MG63 (cell line): ENCODE results near the gene CDK11B. TPM values are rescaled to one million over a fixed set of nuclear protein-coding genes. Genes with fewer than 3 reads are reported as not detected.
"Not testable (repeated sequence)": the region's sequence is repeated elsewhere in the genome, so short reads cannot be mapped to it uniquely, and the experiment has no call there.

Experiments
- DNase-seq: peaks from one replicate; pipeline ENCODE4 v3.0.0-alpha.2; 2020
- H3K27me3 ChIP-seq: fragments of 250-450 bp; sonication (Bioruptor Pico); 2 replicates; pipeline ENCODE4 v1.5.1; 2020; ENCODE audit warnings: mild to moderate bottlenecking, moderate library complexity
- H3K36me3 ChIP-seq: fragments of 250-450 bp; sonication (Bioruptor Pico); 2 replicates; pipeline ENCODE4 v1.5.1; 2020; ENCODE audit warnings: mild to moderate bottlenecking, moderate library complexity
- H3K4me3 ChIP-seq: fragments of 250-450 bp; sonication (Bioruptor Pico); 2 replicates; pipeline ENCODE4 v1.5.1; 2020; ENCODE audit warnings: mild to moderate bottlenecking, moderate library complexity
- H3K9me3 ChIP-seq: fragments of 250-450 bp; sonication (Bioruptor Pico); 2 replicates; pipeline ENCODE4 v1.5.1; 2020; ENCODE audit warnings: mild to moderate bottlenecking, moderate library complexity
- total RNA-seq: library from RNA; depleted of rRNA; stranded (reverse); fragments of >200 nt; shearing (Covaris generic); gene quantifications from 2 replicates; pipeline ENCODE4 v1.2.3, GENCODE V29; 2014; ENCODE audit warnings: low replicate concordance; rRNA removed

The CDK11B gene
- 4.5 and 12.8 TPM in 2 replicates for total RNA-seq

- H3K36me3 ChIP-seq, result peaks cover 27% of the 10 kb centered on the region
- peak within 1 kb of the TSS; percentile 87 for H3K4me3 ChIP-seq
- H3K27me3 ChIP-seq, H3K9me3 ChIP-seq: not testable (repeated sequence)
- peak; percentile 96 for DNase-seq
These were observed at the start of gene CDK11B for GRCh38 chr1:1658583-1659549. Gene CDK11B, minus strand, starts transcription at chr1:1659004. Its CDS starts 1,519 bp downstream, at chr1:1657485.

- H3K4me3 ChIP-seq, H3K9me3 ChIP-seq, H3K27me3 ChIP-seq, DNase-seq, H3K36me3 ChIP-seq: not testable (repeated sequence)
These were observed 49.1 kb upstream of the CDK11B start for GRCh38 chr1:1707897-1708296.

- H3K36me3 ChIP-seq, DNase-seq: not testable (repeated sequence)
These were observed 48.4 kb upstream of the CDK11B start for GRCh38 chr1:1707241-1707640.

DNA sequence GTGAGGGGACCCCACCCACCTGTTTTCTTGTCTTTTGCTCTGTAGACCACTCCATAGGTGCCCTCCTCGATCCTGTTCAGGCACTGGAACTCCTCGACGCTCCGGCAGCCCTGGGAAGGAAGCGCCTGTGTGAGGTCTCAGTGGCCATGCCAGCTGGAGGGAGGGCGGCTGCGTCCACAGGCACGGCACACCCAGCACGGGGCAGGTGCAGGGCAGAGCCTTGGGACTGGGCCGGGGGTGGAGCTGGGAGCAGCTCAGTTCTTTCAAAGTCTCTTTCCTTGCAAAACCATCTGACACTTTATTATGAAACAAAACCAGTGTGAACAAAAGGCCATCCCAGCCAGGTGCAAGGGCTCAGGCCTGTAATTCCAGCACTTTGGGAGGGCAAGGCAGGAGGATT, 46.8 kb upstream of the CDK11B start:
- H3K36me3 ChIP-seq, H3K27me3 ChIP-seq, H3K9me3 ChIP-seq, DNase-seq, H3K4me3 ChIP-seq: not testable (repeated sequence)

More at GRCh38 chr1:1707241-1707640, 48.4 kb upstream of the CDK11B start:
- H3K9me3 ChIP-seq, H3K4me3 ChIP-seq, H3K27me3 ChIP-seq: not testable (repeated sequence)

DNA sequence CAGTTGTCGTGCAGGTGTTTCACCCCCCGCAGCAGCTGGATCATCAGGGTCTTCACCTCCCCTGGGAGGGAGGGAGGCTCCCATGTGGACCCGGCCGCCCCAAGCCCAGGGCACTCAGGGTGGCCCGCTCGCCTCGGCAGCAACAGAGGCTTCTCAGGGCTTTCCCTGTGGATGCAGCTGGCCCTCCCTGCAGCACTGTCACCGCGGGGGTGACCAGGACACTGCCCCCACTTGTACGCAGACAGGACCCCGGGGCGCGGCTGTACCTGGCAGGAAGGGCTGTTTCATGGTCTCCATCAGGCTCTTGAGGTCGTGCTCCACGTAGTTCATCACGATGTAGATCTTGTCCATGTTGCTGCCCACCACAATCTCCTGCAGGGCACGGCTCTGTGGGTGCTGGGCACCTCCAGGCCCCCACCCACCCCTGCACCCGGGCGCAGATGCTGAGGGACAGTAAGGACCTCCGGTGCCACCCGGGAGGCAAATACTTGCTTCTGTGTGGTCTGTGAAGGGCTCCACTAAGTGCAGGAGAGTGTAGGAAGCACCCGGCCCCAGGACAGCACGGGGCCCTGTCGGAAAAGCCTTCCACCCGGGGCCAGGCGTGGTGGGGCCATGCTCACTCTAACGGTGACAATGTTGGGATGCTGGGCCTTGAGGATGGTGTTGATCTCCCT, 45.6 kb upstream of the CDK11B start:
- H3K9me3 ChIP-seq, H3K27me3 ChIP-seq, H3K4me3 ChIP-seq, DNase-seq, H3K36me3 ChIP-seq: not testable (repeated sequence)

GRCh38 chr1:1703796-1704195, 45.0 kb upstream of the CDK11B start:
- H3K4me3 ChIP-seq, result no peak overlapping the region
- H3K9me3 ChIP-seq, result no peaks in the 10 kb centered on the region
- DNase-seq, result no peak
- no peaks in the 10 kb centered on the region for H3K27me3 ChIP-seq
- no peaks in the 10 kb centered on the region for H3K36me3 ChIP-seq

- DNase-seq, H3K36me3 ChIP-seq, H3K9me3 ChIP-seq, H3K4me3 ChIP-seq, H3K27me3 ChIP-seq: not testable (repeated sequence)
These were observed 43.7 kb upstream of the CDK11B start for GRCh38 chr1:1702506-1702905.

DNA sequence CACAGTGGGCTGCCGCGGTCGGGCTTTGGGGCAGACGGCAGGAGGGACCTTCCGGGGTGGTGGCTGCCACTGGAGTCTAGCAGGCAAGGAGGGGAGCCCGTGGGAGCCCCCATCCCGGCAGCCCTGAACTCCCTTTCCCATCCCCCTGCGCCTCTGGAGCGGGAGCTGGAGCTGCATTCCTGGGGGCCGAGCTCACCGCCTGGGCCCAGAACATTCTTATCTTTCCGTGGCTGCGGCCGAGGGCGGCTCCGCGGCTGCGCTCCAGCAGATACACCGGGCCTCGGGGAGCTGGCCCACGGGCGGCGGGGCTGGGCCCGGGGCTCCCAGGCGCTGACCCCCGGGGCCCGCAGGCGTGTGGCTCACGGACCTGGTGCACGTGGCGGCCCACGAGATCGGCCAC, 41.8 kb upstream of the CDK11B start:
- not testable (repeated sequence) for H3K36me3 ChIP-seq, DNase-seq

GRCh38 chr1:1700067-1700466, 41.3 kb upstream of the CDK11B start:
- not testable (repeated sequence) for H3K9me3 ChIP-seq, H3K36me3 ChIP-seq, DNase-seq, H3K4me3 ChIP-seq, H3K27me3 ChIP-seq

More for the DNA sequence above, 41.8 kb upstream of the CDK11B start:
- H3K9me3 ChIP-seq, H3K27me3 ChIP-seq, H3K4me3 ChIP-seq: not testable (repeated sequence)

DNA sequence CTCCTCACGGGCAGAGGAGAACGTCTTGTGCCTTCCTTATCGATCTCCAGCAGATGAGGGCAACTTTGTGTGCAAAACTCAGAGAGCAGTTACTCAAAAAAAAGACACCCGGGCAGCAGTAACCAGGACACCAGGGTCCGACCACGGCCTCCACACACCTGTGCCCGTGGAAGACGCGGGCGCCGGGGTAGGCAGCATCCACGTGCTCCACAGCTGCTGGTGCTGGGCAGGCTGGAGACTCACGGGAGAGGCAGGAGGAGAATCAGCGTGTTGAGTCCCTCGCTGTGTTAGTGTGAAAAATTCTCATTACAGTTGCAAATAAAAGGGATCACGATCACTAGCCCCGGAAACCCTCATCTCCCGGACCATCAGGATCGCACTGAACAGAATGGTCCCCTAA, 40.3 kb upstream of the CDK11B start:
- DNase-seq, H3K27me3 ChIP-seq, H3K9me3 ChIP-seq, H3K4me3 ChIP-seq, H3K36me3 ChIP-seq: not testable (repeated sequence)

- not testable (repeated sequence) for H3K36me3 ChIP-seq, H3K9me3 ChIP-seq, DNase-seq, H3K27me3 ChIP-seq, H3K4me3 ChIP-seq
These were observed 38.8 kb upstream of the CDK11B start for GRCh38 chr1:1697358-1698183.

DNA sequence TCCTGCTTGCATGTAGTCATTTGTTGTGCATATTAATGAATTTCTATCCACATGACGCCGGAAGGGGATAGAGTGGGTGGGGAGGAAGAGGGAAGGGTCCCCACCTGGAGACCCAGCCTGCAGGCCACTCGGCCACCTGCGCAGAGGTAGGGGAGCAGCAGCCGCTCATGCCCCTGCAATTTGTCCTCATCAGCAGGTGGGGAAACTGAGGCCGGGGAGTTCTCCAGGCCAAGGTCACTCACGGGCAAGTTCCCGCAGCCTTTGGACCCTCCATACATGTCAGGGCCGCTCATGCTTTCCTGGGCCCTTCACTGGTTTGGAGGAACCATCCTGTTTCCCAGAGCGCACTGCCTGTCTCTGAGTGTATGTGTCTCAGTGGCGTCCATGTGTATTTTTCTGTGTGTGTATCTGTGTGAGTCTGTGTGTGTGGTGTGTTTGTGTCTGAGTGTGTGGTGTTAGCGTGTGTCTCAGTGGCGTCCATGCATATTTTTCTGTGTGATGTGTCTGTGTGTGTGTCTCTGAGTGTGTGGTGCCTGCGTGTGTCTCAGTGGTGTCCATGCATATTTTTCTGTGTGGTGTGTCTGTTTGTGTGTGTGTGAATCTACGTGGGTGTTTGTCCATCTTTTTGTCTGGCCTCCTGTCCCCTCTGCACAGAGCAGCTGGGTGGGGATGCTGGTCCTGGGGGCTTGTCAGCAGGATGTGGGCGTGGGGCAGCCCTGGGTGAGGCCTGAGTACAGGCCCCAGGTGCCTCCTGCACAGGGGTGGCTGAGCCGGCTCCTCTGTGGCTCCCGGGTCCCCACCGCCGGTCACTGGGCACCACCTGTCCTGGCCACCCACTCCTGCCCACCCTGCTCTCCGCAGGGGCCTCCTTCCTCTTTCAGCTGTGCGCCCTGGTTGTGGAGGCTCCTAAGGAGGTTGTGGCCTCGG, 37.9 kb upstream of the CDK11B start:
- not testable (repeated sequence) for DNase-seq

DNA sequence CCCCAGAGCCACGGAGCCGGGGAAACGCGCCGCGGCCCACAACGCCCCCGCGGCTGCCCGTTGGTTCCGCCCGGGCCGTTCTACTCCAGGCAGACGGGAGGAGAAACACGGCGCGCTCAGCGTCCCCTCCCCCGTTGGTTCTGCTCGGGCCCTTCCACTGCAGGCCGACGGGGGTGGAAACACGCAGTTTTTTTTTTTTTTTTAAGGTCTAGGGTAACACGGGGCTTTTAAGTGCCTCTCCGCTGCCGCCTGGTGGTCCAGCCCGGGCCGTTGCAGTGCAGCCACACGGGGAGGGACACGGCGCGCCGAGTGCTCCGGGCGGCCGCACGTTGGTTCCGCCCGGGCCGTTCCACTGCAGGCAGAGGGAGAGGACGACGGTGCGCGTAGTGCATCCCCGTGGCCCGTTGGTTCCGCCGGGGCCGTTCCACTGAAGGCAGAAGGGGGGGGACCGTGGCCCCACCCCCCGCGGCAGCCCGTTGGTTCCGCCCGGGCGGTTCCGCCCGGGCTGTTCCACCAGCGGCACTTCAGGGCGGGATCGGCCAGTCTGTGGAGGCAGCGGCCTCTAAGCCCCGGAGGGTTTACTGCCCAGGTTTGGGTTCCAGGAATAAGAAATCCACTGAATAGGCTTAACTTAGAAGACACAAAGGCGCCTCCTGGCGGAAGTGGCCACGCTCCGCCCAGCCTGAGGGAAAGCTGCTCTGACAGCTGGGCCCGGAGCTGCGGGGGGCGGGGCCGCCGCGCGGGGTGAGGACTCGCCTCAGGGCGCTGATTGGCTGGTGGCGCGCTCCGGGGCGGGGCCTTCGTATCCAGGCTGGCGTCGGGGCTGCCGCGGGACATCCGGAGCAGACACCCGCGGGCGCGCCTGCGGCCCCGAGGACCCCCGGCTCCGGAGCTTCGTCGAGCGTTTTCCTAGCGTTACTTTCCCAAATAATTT, 34.2 kb upstream of the CDK11B start, which contains the start of gene SLC35E2B:
SLC35E2B (minus strand) TSS at position 82 of the 934 bp plus-strand sequence. CDS start 16,096 bp downstream, outside the sequence.
- H3K9me3 ChIP-seq, H3K27me3 ChIP-seq, H3K36me3 ChIP-seq: not testable (repeated sequence)
- peak within 1 kb of the TSS; percentile 70 for H3K4me3 ChIP-seq
- DNase-seq, result peak; percentile 95

More for the DNA sequence above, 37.9 kb upstream of the CDK11B start:
- H3K36me3 ChIP-seq, H3K4me3 ChIP-seq, H3K9me3 ChIP-seq, H3K27me3 ChIP-seq: not testable (repeated sequence)

GRCh38 chr1:1692324-1692713, 33.5 kb upstream of the CDK11B start:
- H3K27me3 ChIP-seq, H3K36me3 ChIP-seq, H3K9me3 ChIP-seq: not testable (repeated sequence)
- DNase-seq, result peak; percentile 81
- peak overlapping the region; percentile 70 for H3K4me3 ChIP-seq

DNA sequence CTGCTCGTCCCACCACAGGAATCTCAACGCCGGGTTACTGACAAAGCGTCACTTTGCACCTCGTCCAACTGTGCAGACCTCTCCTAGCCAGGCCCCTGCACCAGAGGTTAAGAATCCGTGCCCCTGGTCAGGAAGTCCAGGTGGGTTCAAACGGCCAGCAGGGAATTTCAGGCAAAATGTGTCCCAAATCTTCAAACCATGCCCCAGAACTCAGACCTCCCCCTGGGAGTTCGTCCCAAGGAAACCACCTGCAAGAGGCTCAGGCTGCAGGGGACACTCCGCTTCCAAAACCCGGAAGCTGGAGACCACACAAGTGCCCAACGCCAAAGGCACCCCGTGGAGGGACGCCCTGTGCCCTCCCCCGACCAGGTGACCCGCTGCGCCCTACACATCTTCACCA, 32.6 kb upstream of the CDK11B start:
- H3K9me3 ChIP-seq, H3K4me3 ChIP-seq, H3K27me3 ChIP-seq, H3K36me3 ChIP-seq, DNase-seq: not testable (repeated sequence)
